ENCODE measurements around the gene DYNC1I2. TPM values are rescaled to one million over a fixed set of nuclear protein-coding genes. Genes with fewer than 3 reads are reported as not detected.
A peak's percentile ranks its signal among the peaks of the same experiment; 100 is the strongest.

DYNC1I2 gene
- total RNA-seq, 1 experiment from 2014 or later = 58.5 TPM

GRCh38 chr2:171702781-171703556, 15.7 kb downstream of the DYNC1I2 start:
- TF ChIP-seq, protein P1, sequence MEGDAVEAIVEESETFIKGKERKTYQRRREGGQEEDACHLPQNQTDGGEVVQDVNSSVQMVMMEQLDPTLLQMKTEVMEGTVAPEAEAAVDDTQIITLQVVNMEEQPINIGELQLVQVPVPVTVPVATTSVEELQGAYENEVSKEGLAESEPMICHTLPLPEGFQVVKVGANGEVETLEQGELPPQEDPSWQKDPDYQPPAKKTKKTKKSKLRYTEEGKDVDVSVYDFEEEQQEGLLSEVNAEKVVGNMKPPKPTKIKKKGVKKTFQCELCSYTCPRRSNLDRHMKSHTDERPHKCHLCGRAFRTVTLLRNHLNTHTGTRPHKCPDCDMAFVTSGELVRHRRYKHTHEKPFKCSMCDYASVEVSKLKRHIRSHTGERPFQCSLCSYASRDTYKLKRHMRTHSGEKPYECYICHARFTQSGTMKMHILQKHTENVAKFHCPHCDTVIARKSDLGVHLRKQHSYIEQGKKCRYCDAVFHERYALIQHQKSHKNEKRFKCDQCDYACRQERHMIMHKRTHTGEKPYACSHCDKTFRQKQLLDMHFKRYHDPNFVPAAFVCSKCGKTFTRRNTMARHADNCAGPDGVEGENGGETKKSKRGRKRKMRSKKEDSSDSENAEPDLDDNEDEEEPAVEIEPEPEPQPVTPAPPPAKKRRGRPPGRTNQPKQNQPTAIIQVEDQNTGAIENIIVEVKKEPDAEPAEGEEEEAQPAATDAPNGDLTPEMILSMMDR (conservative IDR thresholded peaks at IDR 0.05; ENCODE audit: low read depth, low read length) = no peak
- TF ChIP-seq EZH2phosphoT487 (IDR thresholded peaks at IDR 0.05; ENCODE audit: borderline replicate concordance, low read length) = no peak
- no peak for TF ChIP-seq EZH2 (IDR thresholded peaks at IDR 0.05; ENCODE audit: low read length, unreplicated experiment)
- POLR2A ChIA-PET (ENCODE audit: unreplicated experiment) = interaction anchor here (0.5 to 0.7 kb wide), 3 partner anchors 288 to 643 kb away, joined by 4 to 6 read pairs (median 4); no protein-coding TSS in a partner anchor
- CTCF ChIA-PET = interaction anchor here (0.6 kb wide), 1 partner anchor 359 kb away, joined by 3 read pairs; no protein-coding TSS in a partner anchor
- peaks cover 6% of the 10 kb centered on the region; the same call in 1 of the 2 replicates for H4K20me1 ChIP-seq (ENCODE audit: low read length)
- H3K4me2 ChIP-seq (ENCODE audit: low read length) = no peak overlapping the region
- no peak overlapping the region for H3K4me3 ChIP-seq (ENCODE audit: low read length)
- H3K79me2 ChIP-seq (ENCODE audit: low read length) = peaks cover 19% of the 10 kb centered on the region
- no peak for DNase-seq
- no TSS peak for BruUV-seq (replicated peaks)
- intact Hi-C loops (cut with micrococcal nuclease) = loop anchor here (10.0 kb wide), 2 partner anchors 92 to 762 kb away; no protein-coding TSS in a partner anchor
- no peak overlapping the region for H2AFZ ChIP-seq (ENCODE audit: low read length)
- no peak overlapping the region for H3K9ac ChIP-seq (ENCODE audit: low read length)
- H3F3A ChIP-seq (ENCODE audit: low read length, unreplicated experiment) = no peaks in the 10 kb centered on the region
- peak; percentile 50 for ATAC-seq
- H3K36me3 ChIP-seq (ENCODE audit: low read depth, low read length) = peaks cover 12% of the 10 kb centered on the region; the same call in 1 of the 2 replicates
- no peaks in the 10 kb centered on the region for H3K9me3 ChIP-seq (ENCODE audit: low read length)
- no peaks in the 10 kb centered on the region for H3K27me3 ChIP-seq (ENCODE audit: low read length)
- H3K9me2 ChIP-seq (replicated peaks; ENCODE audit: low read length) = no peaks in the 10 kb centered on the region
- H3K27ac ChIP-seq (ENCODE audit: low read length) = no peak overlapping the region
- peaks cover 4% of the 10 kb centered on the region; the same call in 1 of the 2 replicates for H3K4me1 ChIP-seq (ENCODE audit: insufficient read depth, low read length)

DNA sequence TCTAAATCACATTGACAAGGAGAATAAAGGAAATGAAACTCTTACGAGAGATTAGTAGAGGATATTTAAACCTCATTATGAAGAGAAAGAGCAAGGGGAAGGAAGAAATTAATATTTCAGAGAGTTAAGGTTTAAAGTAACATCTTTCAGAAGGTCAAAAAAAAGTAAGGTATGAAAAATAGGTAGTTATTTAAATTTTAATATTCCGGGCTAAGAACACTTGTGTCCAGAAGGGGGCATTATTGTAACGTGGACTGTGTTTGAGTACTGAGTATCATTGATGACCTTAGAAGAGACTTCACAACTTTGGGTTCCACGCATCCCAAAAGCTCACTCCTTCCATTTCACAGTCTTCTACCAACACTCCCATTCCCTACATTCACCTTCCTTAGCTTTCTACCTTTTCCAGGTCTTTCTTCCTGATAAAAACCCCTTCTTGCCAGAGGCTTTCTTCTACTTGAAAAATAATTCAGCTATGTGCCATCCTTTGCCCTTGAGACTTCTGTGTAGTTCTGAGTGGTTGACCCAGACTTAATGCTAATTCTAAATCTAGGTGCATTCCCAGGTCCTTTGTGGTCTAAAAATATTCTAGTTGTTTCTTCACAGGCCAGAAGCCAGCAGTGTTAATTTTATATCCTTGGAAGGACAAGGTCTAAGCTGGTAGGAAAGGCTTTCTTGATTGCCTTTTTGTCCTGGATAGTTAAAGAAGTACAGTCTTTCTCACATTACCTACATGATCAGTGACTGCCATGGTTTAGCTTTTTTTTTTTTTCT, 16.5 kb downstream of the DYNC1I2 start:
- Histone ChIP-seq H3K27me3 (ENCODE audit: low read length) (no peaks in the 10 kb centered on the region), H3K36me3 (ENCODE audit: low read depth, low read length) (peaks cover 7% of the 10 kb centered on the region; the same call in 1 of the 2 replicates), H4K20me1 (ENCODE audit: low read length) (peaks cover 6% of the 10 kb centered on the region; the same call in 1 of the 2 replicates), H3K9ac (ENCODE audit: low read length) (no peak overlapping the region), H3K9me3 (ENCODE audit: low read length) (no peaks in the 10 kb centered on the region), H3K4me1 (ENCODE audit: insufficient read depth, low read length) (peaks cover 7% of the 10 kb centered on the region), H2AFZ (ENCODE audit: low read length) (no peak overlapping the region), H3K27ac (ENCODE audit: low read length) (no peak overlapping the region), H3K4me2 (ENCODE audit: low read length) (no peak overlapping the region), H3K4me3 (ENCODE audit: low read length) (no peak overlapping the region), H3K9me2 (replicated peaks; ENCODE audit: low read length) (no peaks in the 10 kb centered on the region), H3K79me2 (ENCODE audit: low read length) (peaks cover 18% of the 10 kb centered on the region), H3F3A (ENCODE audit: low read length, unreplicated experiment) (no peaks in the 10 kb centered on the region)
- ChIA-PET POLR2A (ENCODE audit: unreplicated experiment) (interaction anchor here (0.7 kb wide), 1 partner anchor 287 kb away, joined by 4 read pairs; no protein-coding TSS in a partner anchor), CTCF (interaction anchor here (0.6 to 1.0 kb wide), 5 partner anchors 8 to 759 kb away, joined by 3 to 5 read pairs (median 3); no protein-coding TSS in a partner anchor)
- no peak for TF ChIP-seq EZH2 (IDR thresholded peaks at IDR 0.05; ENCODE audit: low read length, unreplicated experiment)
- TF ChIP-seq, protein P1 (conservative IDR thresholded peaks at IDR 0.05; ENCODE audit: low read depth, low read length) = peak; percentile 66
- intact Hi-C loops (cut with micrococcal nuclease) = loop anchor here (2.0 to 10.0 kb wide), 3 partner anchors 91 to 761 kb away; no protein-coding TSS in a partner anchor
- ATAC-seq = peak; percentile 39; the same call in 1 of the 2 replicates
- no TSS peak for BruUV-seq (replicated peaks)
- peak; percentile 57 for DNase-seq

Data from PC-3 (cell line).